Fibroblast of skin of right quadriceps (primary cell): ENCODE measurements around the gene MIB2.

Experiments used
- DNase-seq: peaks from one replicate; pipeline ENCODE4 v3.0.0-alpha.2; 2013

Gene MIB2

DNA sequence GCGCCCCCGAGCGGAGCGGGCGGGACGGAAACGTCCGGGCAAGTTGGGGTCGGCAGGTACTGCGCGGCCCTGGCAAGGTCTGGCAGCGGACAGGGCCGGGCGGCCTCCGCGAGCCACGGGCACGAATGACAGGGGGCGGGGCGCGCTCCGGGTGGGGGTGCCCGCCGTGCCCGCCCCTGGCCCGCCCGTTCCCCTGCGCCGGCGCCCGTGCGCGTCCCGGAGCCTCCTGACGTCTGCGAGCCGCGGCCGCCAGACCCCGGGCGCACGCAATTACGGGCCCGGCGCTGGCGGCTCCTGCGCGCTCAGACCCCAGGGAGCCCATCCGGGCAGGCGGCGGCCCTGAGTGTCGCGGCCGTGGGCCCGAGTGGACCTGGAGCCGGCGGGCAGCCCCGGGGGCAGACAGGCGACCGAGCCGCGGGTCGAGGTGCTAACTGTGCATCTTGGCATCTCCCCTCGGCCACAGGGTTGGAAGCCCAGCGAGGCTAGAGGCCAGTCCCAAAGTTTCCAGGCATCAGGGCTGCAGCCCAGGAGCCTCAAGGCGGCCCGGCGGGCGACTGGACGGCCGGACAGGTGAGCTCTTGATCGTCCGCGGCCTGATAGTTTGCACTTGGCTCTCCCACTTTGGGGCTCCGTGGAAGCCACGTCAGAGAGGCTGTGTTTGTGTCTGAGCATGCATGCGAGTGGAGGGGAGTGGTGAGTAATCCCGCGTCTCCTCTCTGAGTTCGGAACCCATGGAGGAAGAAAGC, 918 bp downstream of the MIB2 start:
- DNase-seq, result no peak

DNA sequence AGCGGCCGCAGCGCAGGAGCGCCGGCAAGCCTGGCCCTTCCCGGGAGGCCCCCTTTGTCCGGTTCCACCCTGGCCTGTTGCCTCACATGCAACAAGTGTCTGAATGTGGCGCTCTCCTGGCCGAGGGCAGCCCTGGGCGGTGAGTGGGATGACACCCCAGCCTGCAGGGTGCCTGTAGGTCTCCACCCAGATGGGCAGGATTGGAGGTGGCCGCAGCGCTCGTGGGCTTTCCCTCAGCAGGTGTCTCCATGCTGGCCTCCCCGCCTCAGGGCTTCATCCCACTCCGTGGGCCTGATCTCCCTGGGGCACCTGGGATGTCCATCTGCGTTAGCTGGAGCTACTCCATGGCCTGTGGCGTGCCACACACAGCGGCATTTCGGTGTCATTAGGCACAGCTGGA, 1.5 kb downstream of the MIB2 start:
- no peak for DNase-seq

DNA sequence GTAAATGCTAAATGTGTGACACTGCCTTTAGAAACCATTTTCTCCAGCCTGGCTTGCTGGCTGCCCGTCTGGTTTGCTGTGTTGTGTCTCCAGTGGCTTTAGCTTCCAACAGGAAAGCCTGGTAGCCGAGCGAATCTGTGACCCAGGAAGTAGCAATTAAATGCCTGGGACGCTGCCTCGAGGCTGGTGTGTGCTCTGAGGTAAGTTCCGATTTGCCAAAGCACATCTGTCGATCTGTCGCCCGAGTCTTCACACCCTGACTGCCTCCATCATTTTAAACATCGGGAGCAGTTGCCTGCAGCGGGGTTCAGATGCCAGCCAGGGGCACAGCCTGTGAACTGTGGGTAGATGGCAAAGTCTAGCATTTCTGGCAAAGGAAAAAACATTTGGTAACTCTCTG, 2.2 kb downstream of the MIB2 start:
- no peak for DNase-seq

DNA sequence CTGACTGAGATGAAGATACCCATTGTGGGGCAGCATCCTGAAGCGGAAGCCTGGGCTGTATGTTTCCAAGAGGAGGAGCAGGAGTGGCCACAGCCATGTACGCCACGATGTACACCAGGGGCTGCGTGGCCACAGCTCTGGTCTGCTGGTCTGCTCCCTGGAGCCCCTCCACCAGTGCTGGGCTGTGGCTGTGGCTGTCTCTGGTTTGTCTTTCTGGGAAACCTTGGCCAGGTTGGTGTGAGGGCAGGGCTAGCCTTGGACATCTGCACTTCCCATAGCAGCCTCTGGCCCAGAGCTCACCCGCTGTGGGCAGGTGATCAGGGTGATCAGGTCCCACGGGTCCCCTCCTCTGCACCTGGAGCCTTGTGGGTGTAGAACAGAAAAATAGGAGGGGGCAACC, 2.6 kb downstream of the MIB2 start:
- DNase-seq, result no peak

DNA sequence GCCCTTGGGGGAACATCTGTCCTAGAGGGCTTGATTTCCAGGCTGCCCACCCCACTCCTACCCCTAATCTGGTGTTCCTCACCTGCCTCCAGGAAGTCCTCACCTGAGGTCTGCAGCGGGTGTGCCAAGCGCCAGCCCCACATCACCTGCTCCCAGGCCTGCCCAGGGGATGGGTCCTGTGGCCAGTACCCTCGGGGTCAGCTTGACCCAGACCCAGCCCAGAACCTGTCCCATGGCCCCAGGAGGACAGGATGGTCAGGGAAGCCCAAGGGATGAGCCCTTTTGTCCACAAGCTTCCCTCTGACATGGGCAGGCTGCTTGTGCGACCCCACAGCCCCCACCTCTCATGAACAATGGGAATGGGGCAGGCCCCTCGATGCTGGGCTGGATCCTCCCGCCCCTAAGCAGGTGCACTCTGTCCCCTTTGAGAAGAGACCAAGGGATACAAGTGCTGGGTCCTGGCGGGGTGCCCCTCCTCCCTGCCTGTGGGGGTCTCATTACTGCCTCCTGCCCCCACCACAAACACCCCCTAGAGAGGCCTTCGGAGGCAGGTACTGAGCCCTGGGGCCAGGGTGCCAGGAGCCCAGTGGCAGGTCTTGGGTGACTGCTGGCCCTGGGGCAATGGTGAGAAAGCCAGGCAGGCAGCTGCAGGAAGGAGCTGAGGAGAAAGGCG, 3.2 kb downstream of the MIB2 start:
- no peak for DNase-seq

DNA sequence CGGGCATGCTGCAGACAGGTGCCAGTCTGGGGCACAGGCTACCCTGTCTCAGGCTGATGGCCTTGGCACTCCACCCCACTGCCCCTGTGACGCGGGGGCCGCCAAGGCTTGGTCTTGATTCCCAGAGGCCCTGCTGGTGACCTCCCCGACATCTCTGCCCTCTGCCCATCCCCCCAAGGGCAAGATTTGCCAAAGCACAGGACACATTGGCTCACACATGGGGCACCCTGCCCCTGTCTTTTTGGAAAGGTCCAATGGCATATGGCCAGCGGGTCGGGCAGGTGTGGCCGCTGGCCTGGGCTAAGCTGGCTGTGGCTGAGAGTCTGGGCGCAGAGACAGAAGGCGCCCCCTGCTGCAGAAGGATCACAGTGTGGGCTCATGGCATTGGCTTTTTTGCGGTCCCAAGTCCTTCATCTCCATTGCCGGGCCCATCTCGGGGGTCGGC, 4.6 kb downstream of the MIB2 start:
- DNase-seq, result no peak

DNA sequence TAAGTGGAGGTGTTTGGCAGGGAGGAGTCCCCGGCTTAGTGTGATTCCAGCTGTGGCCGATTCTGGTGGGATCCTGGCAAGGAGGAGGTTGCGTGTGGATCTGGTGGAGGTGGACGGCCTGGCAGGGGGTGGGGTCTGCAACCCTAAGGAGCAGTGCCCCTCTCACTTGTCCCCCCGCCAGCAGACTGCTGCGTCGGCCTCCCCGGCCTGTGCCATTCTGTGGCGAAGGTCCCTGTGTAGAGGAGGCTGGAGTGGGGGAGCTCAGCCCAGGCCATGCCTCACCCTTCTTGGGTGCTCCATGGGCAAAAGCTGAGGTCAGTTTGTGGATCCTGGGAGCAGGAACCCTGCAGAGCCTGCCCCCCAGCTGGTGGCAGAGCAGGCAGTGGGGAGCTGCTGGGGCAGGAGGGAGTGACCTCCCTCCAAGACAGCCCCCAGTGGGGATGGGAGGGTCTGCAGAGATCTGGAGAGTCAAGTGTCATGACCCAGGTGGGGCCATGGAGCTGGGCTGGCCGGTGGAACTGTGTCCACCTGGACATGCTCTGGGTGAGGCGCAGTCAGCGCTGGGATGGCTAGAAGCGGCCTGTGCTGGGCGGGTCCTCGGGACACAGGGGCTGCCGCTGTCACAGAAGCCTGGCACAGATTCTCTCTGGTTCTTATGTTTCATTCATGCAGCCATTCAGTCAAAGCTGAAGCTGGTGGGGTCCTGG, 5.3 kb downstream of the MIB2 start:
- no peak for DNase-seq

DNA sequence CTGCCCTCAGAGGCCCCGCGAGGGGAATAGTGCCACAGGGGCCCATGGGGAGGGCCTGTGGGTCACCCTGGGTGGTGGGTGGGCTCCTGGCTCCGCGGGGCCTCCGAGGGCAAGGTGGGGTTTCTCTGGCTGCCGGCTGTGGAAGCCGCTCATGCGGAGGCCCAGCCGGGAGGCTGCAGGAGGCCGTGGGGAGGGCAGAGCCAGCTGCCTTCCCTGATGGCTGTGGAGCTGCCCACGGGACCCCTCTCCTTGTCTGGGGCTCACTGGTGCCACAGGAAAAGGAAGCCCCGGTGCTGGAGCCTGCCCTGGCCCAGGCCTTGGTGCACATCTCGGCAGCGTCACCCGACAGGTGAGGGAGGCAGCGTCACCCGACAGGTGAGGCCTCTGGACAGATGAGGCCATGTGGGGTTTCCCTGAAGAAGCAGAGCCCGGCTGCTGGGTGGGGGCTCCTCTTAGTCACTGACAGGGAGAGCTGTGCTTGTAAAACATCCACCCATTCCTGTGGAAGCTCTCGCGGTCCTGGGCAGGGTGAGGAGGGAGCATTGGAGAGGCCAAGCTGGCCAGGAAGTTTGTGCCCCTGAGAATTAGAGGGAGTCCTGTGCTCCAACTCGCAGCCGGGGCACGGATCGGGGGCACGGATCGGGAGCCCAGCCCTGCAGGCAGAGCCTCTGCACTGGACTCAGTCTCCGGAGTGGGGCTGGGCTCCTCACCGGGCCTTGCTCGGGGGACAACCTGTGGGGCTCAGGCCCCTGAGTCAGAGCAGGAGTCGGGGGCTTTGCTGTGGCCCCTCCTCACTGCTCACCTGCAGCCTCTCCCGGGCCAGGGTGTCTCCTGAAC, 6.1 kb downstream of the MIB2 start:
- no peak for DNase-seq

DNA sequence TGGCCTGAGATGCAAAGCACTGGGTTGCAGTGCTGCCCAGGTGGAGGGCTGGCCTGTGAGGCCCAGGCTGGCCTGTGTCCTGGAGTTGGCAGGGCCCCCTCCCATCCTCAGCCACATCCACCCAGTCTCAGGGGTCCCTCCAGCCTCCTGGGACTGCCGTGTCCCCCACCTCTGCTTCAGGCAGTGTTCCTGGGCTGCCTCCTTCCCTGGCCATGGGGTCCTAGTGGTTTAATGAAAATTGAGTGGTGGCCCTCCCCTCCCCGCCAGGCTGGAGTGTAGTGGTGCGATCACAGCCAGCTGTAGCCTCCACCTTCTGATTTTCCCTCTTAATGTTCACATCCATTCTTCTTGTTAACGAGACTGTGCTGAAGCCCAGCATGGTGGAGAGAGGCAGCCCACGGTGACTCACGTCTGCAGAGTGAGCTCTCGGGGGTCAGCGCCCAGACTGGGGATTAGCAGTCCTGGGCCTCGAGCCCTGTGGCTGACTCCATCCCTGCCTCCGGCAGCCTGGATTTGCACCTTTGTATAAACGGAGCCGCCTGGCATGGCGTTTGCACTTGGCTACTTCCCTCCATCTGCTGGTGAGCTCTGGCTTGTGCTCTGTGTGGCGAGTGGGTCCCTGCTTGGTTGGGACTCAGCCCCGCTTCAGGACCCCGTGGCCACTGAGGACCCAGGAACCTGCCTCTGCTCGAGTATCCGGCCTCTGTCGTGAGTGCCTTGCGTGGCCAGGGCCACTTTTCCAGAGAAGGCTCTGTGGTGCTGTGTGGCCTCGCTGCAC, 6.9 kb downstream of the MIB2 start:
- DNase-seq, result peak; percentile 35

DNA sequence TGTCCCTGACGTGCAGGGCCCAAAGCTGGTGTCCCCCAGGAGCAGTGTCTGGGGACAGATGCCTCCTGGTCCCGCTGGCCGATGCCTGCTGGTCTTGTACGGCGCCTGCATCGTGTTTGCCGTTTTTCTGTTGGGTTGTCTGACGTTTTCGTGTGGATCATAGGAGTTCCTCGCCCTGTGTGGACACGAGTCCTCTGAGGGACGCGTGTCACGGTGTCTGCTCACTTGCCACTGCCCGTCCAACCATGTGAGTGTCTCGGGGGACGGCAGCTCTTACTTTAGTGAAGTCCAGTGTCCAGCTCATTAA, 7.4 kb downstream of the MIB2 start:
- no peak for DNase-seq

DNA sequence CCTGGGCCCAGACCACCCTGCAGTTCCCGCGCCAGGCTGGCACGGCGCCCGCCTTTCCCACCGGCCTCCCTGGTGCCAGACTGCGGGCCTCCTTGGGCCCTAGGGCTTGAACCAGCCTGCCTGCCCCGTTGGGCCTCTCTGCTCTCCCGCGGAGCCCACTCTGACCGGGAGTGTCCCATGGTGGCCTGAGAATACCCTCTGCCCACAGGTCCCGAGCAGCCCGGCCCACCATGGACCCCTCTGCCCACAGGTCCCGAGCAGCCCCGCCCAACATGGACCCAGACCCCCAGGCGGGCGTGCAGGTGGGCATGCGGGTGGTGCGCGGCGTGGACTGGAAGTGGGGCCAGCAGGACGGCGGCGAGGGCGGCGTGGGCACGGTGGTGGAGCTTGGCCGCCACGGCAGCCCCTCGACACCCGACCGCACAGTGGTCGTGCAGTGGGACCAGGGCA, 7.9 kb downstream of the MIB2 start:
- no peak for DNase-seq

DNA sequence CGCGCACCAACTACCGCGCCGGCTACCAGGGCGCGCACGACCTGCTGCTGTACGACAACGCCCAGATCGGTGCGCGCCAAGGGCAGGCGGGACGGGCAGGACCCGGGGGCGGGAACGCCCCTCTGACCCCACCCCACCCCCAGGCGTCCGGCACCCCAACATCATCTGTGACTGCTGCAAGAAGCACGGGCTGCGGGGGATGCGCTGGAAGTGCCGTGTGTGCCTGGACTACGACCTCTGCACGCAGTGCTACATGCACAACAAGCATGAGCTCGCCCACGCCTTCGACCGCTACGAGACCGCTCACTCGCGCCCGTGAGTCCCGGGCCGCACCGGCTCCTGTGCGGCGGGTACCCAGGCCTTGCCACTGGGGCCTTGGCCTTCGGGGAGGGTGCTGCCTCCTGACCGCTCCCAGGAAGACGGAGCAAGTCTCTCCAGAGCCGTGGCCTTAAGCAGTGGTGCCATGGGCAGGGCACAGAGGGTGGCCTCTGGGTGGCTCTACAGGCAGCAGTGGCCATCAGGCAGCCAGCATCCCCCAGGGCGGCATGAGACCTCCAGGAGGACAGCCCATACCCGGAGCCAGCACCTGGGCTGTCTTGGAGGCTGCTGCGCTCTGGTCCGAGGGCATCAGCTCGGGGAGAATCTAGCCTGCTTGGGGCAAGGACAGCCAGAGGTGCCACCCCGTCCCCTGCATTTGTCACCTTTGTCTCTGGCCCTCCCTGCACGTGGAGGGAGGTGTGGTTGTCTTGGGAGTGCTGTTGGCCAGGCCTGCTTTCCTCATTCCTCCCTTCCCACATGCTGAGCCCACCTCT, 8.5 kb downstream of the MIB2 start:
- no peak for DNase-seq

DNA sequence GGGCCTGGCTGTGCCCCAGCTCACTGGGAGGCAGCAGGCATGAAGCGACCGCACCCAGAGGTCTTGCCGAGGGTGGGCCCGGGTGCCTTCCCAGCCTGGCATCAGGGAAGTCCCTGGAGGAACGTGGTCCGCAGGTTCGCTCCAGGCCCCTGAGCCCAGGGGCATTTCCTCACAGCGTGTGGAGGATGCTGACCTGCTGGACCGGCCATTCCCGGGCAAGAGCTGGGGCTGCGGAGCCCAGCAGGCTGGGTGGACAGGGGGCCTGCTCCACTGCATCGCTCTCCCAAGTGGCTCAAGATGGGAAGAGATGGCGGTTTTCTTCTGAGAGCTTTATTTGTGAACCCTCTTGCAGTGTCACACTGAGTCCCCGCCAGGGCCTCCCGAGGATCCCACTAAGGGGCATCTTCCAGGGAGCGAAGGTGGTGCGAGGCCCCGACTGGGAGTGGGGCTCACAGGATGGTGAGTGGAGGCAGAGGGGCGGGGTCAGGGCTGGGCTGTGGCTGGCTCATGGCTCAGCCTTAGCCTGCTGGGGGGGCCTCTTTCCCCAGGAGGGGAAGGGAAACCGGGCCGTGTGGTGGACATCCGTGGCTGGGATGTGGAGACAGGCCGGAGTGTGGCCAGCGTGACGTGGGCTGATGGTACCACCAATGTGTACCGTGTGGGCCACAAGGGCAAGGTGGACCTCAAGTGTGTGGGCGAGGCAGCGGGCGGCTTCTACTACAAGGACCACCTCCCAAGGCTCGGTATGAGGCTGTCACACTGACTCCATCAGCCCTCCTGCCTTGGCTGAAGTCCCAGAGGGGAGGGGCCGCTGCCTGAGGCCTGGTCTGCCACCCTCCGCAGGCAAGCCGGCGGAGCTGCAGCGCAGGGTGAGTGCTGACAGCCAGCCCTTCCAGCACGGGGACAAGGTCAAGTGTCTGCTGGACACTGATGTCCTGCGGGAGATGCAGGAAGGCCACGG, 9.4 kb downstream of the MIB2 start:
- DNase-seq, result no peak

DNA sequence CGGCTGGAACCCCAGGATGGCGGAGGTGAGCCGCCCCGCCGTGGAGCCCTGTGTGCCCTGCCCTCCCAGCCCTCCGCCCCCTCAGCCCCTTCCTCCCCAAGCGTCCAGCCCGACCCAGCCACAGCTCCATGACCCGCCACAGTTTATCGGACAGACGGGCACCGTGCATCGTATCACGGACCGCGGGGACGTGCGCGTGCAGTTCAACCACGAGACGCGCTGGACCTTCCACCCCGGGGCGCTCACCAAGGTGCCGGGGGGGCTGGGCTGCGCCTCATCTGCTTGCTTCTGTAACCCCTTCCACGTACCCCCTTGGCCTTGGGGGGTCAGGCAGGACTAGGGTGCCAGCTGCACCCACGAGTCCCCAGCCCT, 10.1 kb downstream of the MIB2 start:
- no peak for DNase-seq

DNA sequence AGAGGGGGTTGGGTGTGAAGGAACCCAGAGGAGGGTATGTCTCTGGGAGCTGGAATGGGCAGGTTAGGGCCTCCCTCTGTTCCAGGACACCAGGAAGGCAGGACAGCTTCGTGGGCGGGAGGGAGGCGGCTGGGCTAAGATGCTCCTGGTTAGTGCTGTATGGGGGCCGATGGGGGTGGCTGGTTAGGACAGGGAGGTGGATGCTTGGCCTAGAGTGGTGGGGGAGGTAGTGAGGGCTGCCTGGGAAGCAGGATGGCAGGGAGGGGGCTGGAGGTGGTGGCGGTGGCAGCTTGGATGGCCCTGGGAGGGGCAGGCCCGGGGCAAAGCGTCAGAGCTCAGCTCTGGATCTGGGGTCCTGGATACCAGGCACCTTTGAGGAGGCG, 10.5 kb downstream of the MIB2 start:
- DNase-seq, result no peak

DNA sequence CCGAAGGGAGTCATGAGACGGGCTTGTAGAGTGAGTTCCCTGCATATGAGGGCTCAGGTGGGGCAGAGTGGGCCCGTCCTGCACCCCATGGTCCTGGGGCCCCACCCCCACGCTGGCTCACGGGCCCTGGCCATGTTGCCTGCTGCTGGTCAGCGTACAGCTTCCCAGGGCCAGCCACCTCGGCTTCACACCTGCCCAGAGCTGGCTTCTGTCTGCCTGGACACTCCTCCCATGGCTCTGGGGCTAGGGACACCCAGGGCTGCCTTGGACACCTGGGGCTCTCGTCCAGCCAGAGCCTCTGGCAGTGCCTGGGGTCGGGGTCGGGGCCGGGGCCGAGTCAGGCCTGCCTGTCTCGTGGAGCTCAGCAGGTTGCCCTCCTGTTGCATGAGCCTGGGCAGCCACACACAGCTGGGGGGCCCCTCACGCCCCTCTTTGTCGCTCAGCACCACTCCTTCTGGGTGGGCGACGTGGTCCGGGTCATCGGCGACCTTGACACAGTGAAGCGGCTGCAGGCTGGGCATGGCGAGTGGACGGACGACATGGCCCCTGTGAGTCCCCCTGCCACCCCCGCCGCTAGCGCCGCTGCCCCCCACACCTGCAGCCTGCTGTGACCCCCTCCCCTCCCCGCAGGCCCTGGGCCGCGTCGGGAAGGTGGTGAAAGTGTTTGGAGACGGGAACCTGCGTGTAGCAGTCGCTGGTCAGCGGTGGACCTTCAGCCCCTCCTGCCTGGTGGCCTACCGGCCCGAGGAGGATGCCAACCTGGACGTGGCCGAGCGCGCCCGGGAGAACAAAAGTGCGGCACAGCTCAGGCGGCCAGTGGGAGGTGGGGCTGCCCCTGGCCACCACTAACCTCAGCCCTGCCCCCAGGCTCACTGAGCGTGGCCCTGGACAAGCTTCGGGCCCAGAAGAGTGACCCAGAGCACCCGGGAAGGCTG, 11.2 kb downstream of the MIB2 start:
- DNase-seq, result no peak

DNA sequence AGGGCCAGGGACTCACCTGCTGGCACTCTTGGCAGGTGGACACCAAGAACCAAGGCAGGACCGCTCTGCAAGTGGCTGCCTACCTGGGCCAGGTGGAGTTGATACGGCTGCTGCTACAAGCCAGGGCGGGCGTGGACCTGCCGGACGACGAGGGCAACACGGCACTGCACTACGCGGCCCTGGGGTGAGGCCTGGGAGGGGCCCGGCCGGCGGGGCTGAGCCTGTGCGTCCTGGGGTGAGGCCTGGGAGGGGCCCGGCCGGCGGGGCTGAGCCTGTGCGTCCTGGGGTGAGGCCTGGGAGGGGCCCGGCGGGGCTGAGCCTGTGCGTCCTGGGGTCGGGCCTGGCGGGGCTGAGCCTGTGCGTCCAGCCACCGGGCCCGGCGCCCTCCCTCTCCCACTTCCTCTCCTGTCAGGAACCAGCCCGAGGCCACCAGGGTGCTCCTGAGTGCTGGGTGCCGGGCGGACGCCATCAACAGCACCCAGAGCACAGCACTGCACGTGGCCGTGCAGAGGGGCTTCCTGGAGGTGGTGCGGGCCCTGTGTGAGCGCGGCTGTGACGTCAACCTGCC, 12.0 kb downstream of the MIB2 start:
- no peak for DNase-seq

DNA sequence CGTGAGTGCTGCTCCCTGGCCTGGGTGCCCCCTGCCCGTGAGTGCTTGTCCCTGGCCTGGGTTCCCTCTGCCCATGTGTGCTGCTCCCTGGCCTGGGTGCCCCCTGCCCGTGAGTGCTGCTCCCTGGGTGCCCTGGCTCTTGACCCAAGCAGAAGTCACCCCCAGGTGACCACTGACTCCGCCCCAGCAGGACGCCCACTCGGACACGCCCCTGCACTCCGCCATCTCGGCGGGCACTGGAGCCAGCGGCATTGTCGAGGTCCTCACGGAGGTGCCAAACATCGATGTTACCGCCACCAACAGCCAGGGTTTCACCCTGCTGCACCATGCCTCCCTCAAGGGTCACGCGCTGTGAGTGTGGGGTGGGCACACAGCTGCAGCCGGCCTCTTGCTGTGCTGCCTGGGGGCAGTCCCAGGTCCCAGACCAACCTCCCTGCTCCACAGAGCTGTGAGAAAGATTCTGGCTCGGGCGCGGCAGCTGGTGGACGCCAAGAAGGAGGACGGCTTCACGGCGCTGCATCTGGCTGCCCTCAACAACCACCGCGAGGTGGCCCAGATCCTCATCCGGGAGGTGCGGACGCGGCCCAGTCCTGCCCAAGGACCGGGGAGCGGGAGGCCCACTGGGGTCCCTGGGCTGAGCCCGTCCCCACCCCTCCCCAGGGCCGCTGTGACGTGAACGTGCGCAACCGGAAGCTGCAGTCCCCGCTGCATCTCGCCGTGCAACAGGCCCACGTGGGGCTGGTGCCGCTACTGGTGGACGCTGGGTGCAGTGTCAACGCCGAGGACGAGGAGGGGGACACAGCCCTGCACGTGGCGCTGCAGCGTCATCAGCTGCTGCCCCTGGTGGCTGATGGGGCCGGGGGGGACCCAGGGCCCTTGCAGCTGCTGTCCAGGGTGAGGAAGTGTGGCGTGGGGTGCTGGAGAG, 12.8 kb downstream of the MIB2 start:
- no peak for DNase-seq
